Astrocyte (in vitro differentiated cells and primary cell): ENCODE measurements around the gene PYGB. TPM values are rescaled to one million over a fixed set of nuclear protein-coding genes. Genes with fewer than 3 reads are reported as not detected.

Experiments
- DNase-seq: peaks from one replicate; pipeline ENCODE4 v3.0.0-alpha.2; 2010; ENCODE audit warnings: low read depth
- FAIRE-seq: peaks from 2 replicates; lab custom pipeline; 2011; peaks lifted over from hg19 to GRCh38; lab: Jason Lieb, UNC
- H2AFZ ChIP-seq: 2 replicates; pipeline ENCODE4 v1.6.0; 2012; ENCODE audit warnings: low read depth, low read length, inconsistent platforms
- H3K27ac ChIP-seq: 2 replicates; pipeline ENCODE4 v1.5.1; 2011; ENCODE audit warnings: low read depth, low read length, inconsistent platforms
- H3K27me3 ChIP-seq: 2 replicates; pipeline ENCODE4 v1.6.0; 2011; ENCODE audit warnings: low read length, inconsistent platforms; ENCODE audit not compliant: insufficient read depth
- H3K36me3 ChIP-seq: 2 replicates; pipeline ENCODE4 v1.5.1; 2011; ENCODE audit warnings: low read length, inconsistent platforms; ENCODE audit not compliant: insufficient read depth
- H3K4me1 ChIP-seq: 2 replicates; pipeline ENCODE4 v1.5.1; 2011; ENCODE audit warnings: low read length, inconsistent platforms; ENCODE audit not compliant: insufficient read depth
- H3K4me2 ChIP-seq: 2 replicates; pipeline ENCODE4 v1.6.0; 2012; ENCODE audit warnings: low read length, inconsistent platforms
- H3K4me3 ChIP-seq: 2 replicates; pipeline ENCODE4 v1.5.1; 2011; ENCODE audit warnings: low read depth, mild to moderate bottlenecking, low read length, inconsistent platforms; ENCODE audit not compliant: insufficient read depth
- H3K79me2 ChIP-seq: 2 replicates; pipeline ENCODE4 v1.6.0; 2012; ENCODE audit warnings: mild to moderate bottlenecking, low read length, inconsistent platforms; ENCODE audit not compliant: insufficient read depth
- H3K9ac ChIP-seq: 2 replicates; pipeline ENCODE4 v1.6.0; 2012; ENCODE audit warnings: mild to moderate bottlenecking, low read length, inconsistent platforms
- H3K9me3 ChIP-seq: 2 replicates; pipeline ENCODE4 v1.5.1; 2012; ENCODE audit warnings: low read depth, mild to moderate bottlenecking, low read length, inconsistent platforms; ENCODE audit not compliant: insufficient read depth
- H4K20me1 ChIP-seq: 2 replicates; pipeline ENCODE4 v1.6.0; 2012; ENCODE audit warnings: low read length, inconsistent platforms; ENCODE audit not compliant: insufficient read depth
- H3K27ac Mint-ChIP-seq: one replicate; pipeline ENCODE4 v1.8.0; 2021; ENCODE audit warnings: mild to moderate bottlenecking, mixed read lengths; ENCODE audit not compliant: unreplicated experiment
- H3K27me3 Mint-ChIP-seq: one replicate; pipeline ENCODE4 v1.8.0; 2021; ENCODE audit warnings: low read depth, mixed read lengths; ENCODE audit not compliant: unreplicated experiment
- H3K36me3 Mint-ChIP-seq: one replicate; pipeline ENCODE4 v1.8.0; 2021; ENCODE audit warnings: low read depth, mixed read lengths; ENCODE audit not compliant: unreplicated experiment
- H3K4me1 Mint-ChIP-seq: one replicate; pipeline ENCODE4 v1.8.0; 2021; ENCODE audit warnings: low read depth, mixed read lengths; ENCODE audit not compliant: unreplicated experiment
- H3K4me3 Mint-ChIP-seq: one replicate; pipeline ENCODE4 v1.8.0; 2021; ENCODE audit warnings: mild to moderate bottlenecking, moderate library complexity, mixed read lengths; ENCODE audit not compliant: unreplicated experiment
- H3K9me3 Mint-ChIP-seq: one replicate; pipeline ENCODE4 v1.8.0; 2021; ENCODE audit warnings: mild to moderate bottlenecking, mixed read lengths; ENCODE audit not compliant: unreplicated experiment
- CTCF ChIP-seq: IDR thresholded peaks from 2 replicates; pipeline ENCODE4 v1.5.1; 2011; ENCODE audit warnings: low read depth, mild to moderate bottlenecking, inconsistent platforms, low read length, moderate library complexity; ENCODE audit not compliant: insufficient read depth
- EZH2 ChIP-seq: IDR thresholded peaks from 2 replicates; pipeline ENCODE4 v1.6.1; 2012; ENCODE audit warnings: mild to moderate bottlenecking, low read length, inconsistent platforms; ENCODE audit not compliant: insufficient read depth
- total RNA-seq: library from RNA; stranded (reverse); gene quantifications from 2 replicates; pipeline ENCODE4 v1.2.1, GENCODE V29; 2021

PYGB gene
- total RNA-seq, 1 donor from 2014 or later, result 206 TPM

- Histone ChIP-seq H3K9me3 (no peaks in the 10 kb centered on the region), H3K79me2 (peaks cover 2% of the 10 kb centered on the region), H3K4me2 (peak overlapping the region; percentile 53), H3K27ac (no peak overlapping the region), H3K36me3 (peaks cover 3% of the 10 kb centered on the region), H3K4me1 (peaks cover 21% of the 10 kb centered on the region), H4K20me1 (peaks cover 5% of the 10 kb centered on the region), H3K4me3 (no peak overlapping the region), H3K27me3 (no peaks in the 10 kb centered on the region), H2AFZ (no peak overlapping the region), H3K9ac (peak overlapping the region; percentile 33)
- no peaks in the 10 kb centered on the region for H3K9me3 Mint-ChIP-seq
- TF ChIP-seq CTCF (peak; percentile 0), EZH2 (no peak)
- H3K36me3 Mint-ChIP-seq, result peaks cover 8% of the 10 kb centered on the region
- peak overlapping the region; percentile 87 for H3K27ac Mint-ChIP-seq
- H3K4me3 Mint-ChIP-seq, result no peak overlapping the region
- no peaks in the 10 kb centered on the region for H3K27me3 Mint-ChIP-seq
- FAIRE-seq, result no peak
- peaks cover 23% of the 10 kb centered on the region for H3K4me1 Mint-ChIP-seq
- peak; percentile 60 for DNase-seq
Measured at GRCh38 chr20:25315418-25316210, 67.7 kb downstream of the PYGB start.

- TF ChIP-seq CTCF (no peak), EZH2 (no peak)
- H3K4me1 ChIP-seq, result peaks cover 10% of the 10 kb centered on the region
- H3K9me3 ChIP-seq, result no peaks in the 10 kb centered on the region
- no peak overlapping the region for H3K9ac ChIP-seq
- peaks cover 3% of the 10 kb centered on the region for H3K36me3 ChIP-seq
- DNase-seq (no peak), FAIRE-seq (no peak)
- Mint-ChIP-seq H3K36me3 (peaks cover 6% of the 10 kb centered on the region), H3K9me3 (no peaks in the 10 kb centered on the region), H3K27me3 (no peaks in the 10 kb centered on the region), H3K4me3 (no peak overlapping the region), H3K4me1 (peaks cover 18% of the 10 kb centered on the region), H3K27ac (no peak overlapping the region)
- peaks cover 2% of the 10 kb centered on the region for H3K79me2 ChIP-seq
- no peak overlapping the region for H2AFZ ChIP-seq
- H3K27me3 ChIP-seq, result no peaks in the 10 kb centered on the region
- no peak overlapping the region for H3K4me3 ChIP-seq
- no peak overlapping the region for H3K4me2 ChIP-seq
- no peak overlapping the region for H3K27ac ChIP-seq
- H4K20me1 ChIP-seq, result peaks cover 13% of the 10 kb centered on the region
Measured at GRCh38 chr20:25316506-25317190, 68.8 kb downstream of the PYGB start.
